Epithelial cell of umbilical artery (primary cell): ENCODE results near the gene MKX. TPM values are rescaled to one million over a fixed set of nuclear protein-coding genes. Genes with fewer than 3 reads are reported as not detected.

ENCODE experiments used
- total RNA-seq: library from RNA; depleted of rRNA; stranded (reverse); fragments of >200 nt; gene quantifications from 2 replicates; pipeline ENCODE4 v1.2.3, GENCODE V29; 2014

Gene MKX, protein sequence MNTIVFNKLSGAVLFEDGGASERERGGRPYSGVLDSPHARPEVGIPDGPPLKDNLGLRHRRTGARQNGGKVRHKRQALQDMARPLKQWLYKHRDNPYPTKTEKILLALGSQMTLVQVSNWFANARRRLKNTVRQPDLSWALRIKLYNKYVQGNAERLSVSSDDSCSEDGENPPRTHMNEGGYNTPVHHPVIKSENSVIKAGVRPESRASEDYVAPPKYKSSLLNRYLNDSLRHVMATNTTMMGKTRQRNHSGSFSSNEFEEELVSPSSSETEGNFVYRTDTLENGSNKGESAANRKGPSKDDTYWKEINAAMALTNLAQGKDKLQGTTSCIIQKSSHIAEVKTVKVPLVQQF
- total RNA-seq = under 0.01 TPM in 1 of 2 replicates, not detected in the other

DNA sequence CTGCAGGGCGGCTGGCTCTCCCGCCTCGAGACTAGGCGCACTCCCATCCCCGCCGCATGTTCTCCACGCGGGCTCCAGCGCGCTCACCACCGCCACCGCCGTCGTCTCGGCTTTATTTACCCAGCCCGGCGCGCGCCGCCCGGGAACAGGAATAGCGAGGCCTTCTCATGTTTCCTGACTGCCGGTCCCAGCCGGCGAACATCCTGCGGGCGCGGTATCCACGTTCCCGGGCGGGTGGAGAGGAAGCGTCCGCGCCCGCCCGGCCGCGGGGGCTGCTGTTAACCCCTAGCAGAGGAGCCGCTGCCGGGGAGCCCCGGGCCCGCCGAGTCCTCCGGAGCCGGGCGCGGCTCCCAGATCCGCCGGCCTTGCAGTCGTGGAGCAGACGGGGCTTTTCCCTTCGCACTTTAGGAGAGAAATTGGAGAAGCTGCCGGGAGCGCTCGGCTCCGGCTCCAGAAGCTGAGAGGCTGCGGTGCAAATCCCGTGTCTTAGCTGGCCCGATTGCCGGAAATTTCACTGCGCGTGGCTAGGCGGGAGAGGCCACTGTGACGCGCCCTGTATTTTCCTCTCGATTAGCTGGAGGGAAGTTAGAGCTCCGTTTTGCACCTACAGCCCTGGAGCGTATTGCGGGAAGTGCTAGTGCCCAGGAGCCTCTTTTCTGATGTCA, at the start of gene MKX:
TSS of gene MKX (minus strand) at position 88 of the 665 bp plus-strand sequence. CDS start 2,404 bp downstream, outside the sequence.

Other genes with a start within 250 kb of the MKX start
- gene RAB18, start 241.5 kb downstream of the MKX start, total RNA-seq = 43.9 and 51.5 TPM in 2 replicates